HepG2 (cell line): ENCODE results near the gene VAMP8. TPM values are rescaled to one million over a fixed set of nuclear protein-coding genes. Genes with fewer than 3 reads are reported as not detected.

Source experiments
- ATAC-seq: fragments of 200-7000 bp; cut with Tn5 transposase; 3 replicates; pipeline ENCODE4 v1.9.1; 2020; ENCODE audit warnings: mild to moderate bottlenecking, moderate library complexity
- BruUV-seq: library from RNA; stranded (reverse); fragments of 400-500 nt; replicated peaks from 2 replicates; lab custom pipeline; 2021; lab: Mats Ljungman, UMichigan
- CTCF ChIA-PET: fragments of 300-600 bp; formaldehyde crosslinking; extraction: SDS; loops from one replicate; lab custom pipeline; 2021; ENCODE audit warnings: low total read pairs, inconsistent platforms, low intra/inter-chr PET ratio; lab: Yijun Ruan, JAX
- POLR2A ChIA-PET: fragments of 350-600 bp; sonication (Branson Sonifier 250); formaldehyde crosslinking; loops from one replicate; lab custom pipeline; 2020; ENCODE audit warnings: antibody characterized with exemption, inconsistent platforms; lab: Yijun Ruan, JAX
- DNase-seq: peaks from one replicate; pipeline ENCODE4 v3.0.0-alpha.2; 2015; ENCODE audit warnings: low spot score
- FAIRE-seq: peaks from 3 replicates; lab custom pipeline; 2011; peaks lifted over from hg19 to GRCh38; lab: Jason Lieb, UNC
- H2AFZ ChIP-seq: one replicate; pipeline ENCODE4 v1.6.1; 2011; ENCODE audit warnings: low read length, inconsistent platforms
- H3K27ac ChIP-seq: fragments of 300-600 bp; 3 replicates; pipeline ENCODE4 v1.8.0; 2011; ENCODE audit warnings: mixed run types, mild to moderate bottlenecking, mixed read lengths, low read length, inconsistent platforms; ENCODE audit not compliant: insufficient read depth; ENCODE audit errors: extremely low read length
- H3K27me3 ChIP-seq, 2 experiments: fragments of 200-600 bp in 1 of 2; 2 replicates in 1 of 2; 3 replicates in 1 of 2; pipeline versions ENCODE4 v1.6.0 to v1.8.0; 2011; ENCODE audit warnings: low read length in 2 of 2, mild to moderate bottlenecking in 2 of 2, moderate library complexity in 2 of 2, inconsistent platforms in 1 of 2; ENCODE audit not compliant: insufficient read depth in 2 of 2, control insufficient read depth in 1 of 2
- H3K36me3 ChIP-seq, 2 experiments: fragments of 200-600 bp in 1 of 2; replicated peaks in 1 of 2; 2 replicates in 1 of 2; 3 replicates in 1 of 2; pipeline versions ENCODE4 v1.5.1 to v1.8.0; 2011; ENCODE audit warnings: low read length in 2 of 2, inconsistent platforms in 1 of 2; ENCODE audit not compliant: insufficient read depth in 2 of 2, control insufficient read depth in 1 of 2
- H3K4me1 ChIP-seq: 2 replicates; pipeline ENCODE4 v1.5.1; 2012; ENCODE audit warnings: low read length, inconsistent platforms; ENCODE audit not compliant: insufficient read depth
- H3K4me2 ChIP-seq: 2 replicates; pipeline ENCODE4 v1.6.0; 2011; ENCODE audit warnings: low read depth, low read length, inconsistent platforms
- H3K4me3 ChIP-seq, 3 experiments: fragments of 200-600 bp in 1 of 3; sonication (generic), shearing (Covaris generic) in 1 of 3; replicated peaks in 1 of 3; 2 replicates each; pipeline ENCODE4 v1.5.1; 2011 to 2016; ENCODE audit warnings: low read length in 3 of 3, inconsistent platforms in 2 of 3, low read depth in 2 of 3, mild to moderate bottlenecking in 2 of 3, control low read depth in 1 of 3, mixed read lengths in 1 of 3; ENCODE audit not compliant: insufficient read depth in 1 of 3
- H3K79me2 ChIP-seq: one replicate; pipeline ENCODE4 v1.6.1; 2011; ENCODE audit warnings: low read length, inconsistent platforms; ENCODE audit not compliant: insufficient read depth
- H3K9ac ChIP-seq: 2 replicates; pipeline ENCODE4 v1.6.0; 2011; ENCODE audit warnings: mild to moderate bottlenecking, low read depth, low read length, inconsistent platforms; ENCODE audit not compliant: insufficient read depth
- H3K9me3 ChIP-seq: 2 replicates; pipeline ENCODE4 v1.5.1; 2012; ENCODE audit warnings: mild to moderate bottlenecking, low read length
- H4K20me1 ChIP-seq: 2 replicates; pipeline ENCODE4 v1.6.0; 2011; ENCODE audit warnings: inconsistent platforms, mild to moderate bottlenecking, low read length, moderate library complexity; ENCODE audit not compliant: insufficient read depth
- BORCS8-MEF2B ChIP-seq: sonication (generic); formaldehyde crosslinking; IDR thresholded peaks from 2 replicates; pipeline ENCODE4 v1.8.0; 2022; ENCODE audit warnings: mild to moderate bottlenecking, missing genetic modification reagents
- ELF4 ChIP-seq: sonication (generic); formaldehyde crosslinking; IDR thresholded peaks from 2 replicates; pipeline ENCODE4 v1.5.0; 2020; ENCODE audit warnings: missing genetic modification reagents, mild to moderate bottlenecking, moderate library complexity, borderline replicate concordance
- JDP2 ChIP-seq: sonication (generic); formaldehyde crosslinking; IDR thresholded peaks from 2 replicates; pipeline ENCODE4 v1.8.1; 2022; ENCODE audit warnings: missing genetic modification reagents, borderline replicate concordance
- KAT2B ChIP-seq: fragments of 150-350 bp; IDR thresholded peaks from 2 replicates; pipeline ENCODE4 v1.6.1; 2014; ENCODE audit warnings: low read depth, low read length, borderline replicate concordance
- MEIS2 ChIP-seq: sonication (generic); formaldehyde crosslinking; IDR thresholded peaks from 2 replicates; pipeline ENCODE4 v1.9.0; 2021; ENCODE audit warnings: mild to moderate bottlenecking, missing genetic modification reagents
- POLR2AphosphoS2 ChIP-seq: IDR thresholded peaks from 2 replicates; pipeline ENCODE4 v1.6.1; 2011; ENCODE audit warnings: low read depth, low read length, improper control_type of control experiment
- POLR2G ChIP-seq: fragments of 200-400 bp; formaldehyde crosslinking; IDR thresholded peaks from 2 replicates; pipeline ENCODE4 v1.6.1; 2018; ENCODE audit warnings: mild to moderate bottlenecking, low read depth, low read length, moderate library complexity
- SALL2 ChIP-seq: sonication (generic); formaldehyde crosslinking; IDR thresholded peaks from 2 replicates; pipeline ENCODE4 v1.8.1; 2023; ENCODE audit warnings: mild to moderate bottlenecking, missing genetic modification reagents, inconsistent platforms
- SRY ChIP-seq: sonication (generic); formaldehyde crosslinking; IDR thresholded peaks from 2 replicates; pipeline ENCODE4 v1.8.0; 2022; ENCODE audit warnings: mild to moderate bottlenecking, missing genetic modification reagents
- ZNF263 ChIP-seq: sonication (generic); formaldehyde crosslinking; IDR thresholded peaks from 2 replicates; pipeline ENCODE4 v1.4.0; 2020; ENCODE audit warnings: missing genetic modification reagents
- ZNF296 ChIP-seq: sonication (generic); formaldehyde crosslinking; conservative IDR thresholded peaks from 2 replicates; pipeline ENCODE4 v1.5.0; 2020; ENCODE audit warnings: mild to moderate bottlenecking, missing genetic modification reagents
- ZNF326 ChIP-seq: sonication (generic); formaldehyde crosslinking; IDR thresholded peaks from 2 replicates; pipeline ENCODE4 v1.4.0; 2020; ENCODE audit warnings: missing genetic modification reagents, borderline replicate concordance
- ZNF549 ChIP-seq: sonication (generic); formaldehyde crosslinking; IDR thresholded peaks from 2 replicates; pipeline ENCODE4 v1.5.0; 2020; ENCODE audit warnings: missing genetic modification reagents
- ZNF563 ChIP-seq: sonication (generic); formaldehyde crosslinking; IDR thresholded peaks from 2 replicates; pipeline ENCODE4 v1.8.0; 2022; ENCODE audit warnings: mild to moderate bottlenecking, moderate library complexity, missing genetic modification reagents
- ZNF878 ChIP-seq: sonication (generic); formaldehyde crosslinking; IDR thresholded peaks from 2 replicates; pipeline ENCODE4 v1.8.1; 2023; ENCODE audit warnings: mild to moderate bottlenecking, missing genetic modification reagents, moderate library complexity
- WGBS: methylation state at CpG from one replicate; pipeline ENCODE4 v1.1.6; 2017; ENCODE audit warnings: low lambda C conversion rate; 5-methylcytosine and 5-hydroxymethylcytosine counted together
- in situ Hi-C: cut with HindIII; loops from 2 replicates; pipeline ENCODE4 v1.10.0; 2017; ENCODE audit warnings: low pct_unique_long_range_greater_than_20kb; ENCODE audit not compliant: extremely low pct_ligation_motif_present
- intact Hi-C: fragments of 100-400 bp; cut with micrococcal nuclease; formaldehyde crosslinking; loops from one replicate; pipeline ENCODE4 v1.10.0; 2022; ENCODE audit not compliant: unreplicated experiment
- polyA plus RNA-seq, 8 experiments: library from polyadenylated mRNA; depleted of rRNA in 3 of 8; stranded (reverse) in 7 of 8; unstranded in 1 of 8; fragments of >200 nt; fragmentation: Illumina TruSeq in 4 of 8; extraction: Trizol in 4 of 8; gene quantifications; 2 replicates each; pipeline versions ENCODE4 v1.2.1 to v1.2.3, GENCODE V29; 2011 to 2016; ENCODE audit warnings: low read depth in 4 of 8, missing spikeins in 1 of 8, mixed read lengths in 1 of 8; ENCODE audit not compliant: insufficient read depth in 1 of 8
- total RNA-seq, 5 experiments: library from RNA; depleted of rRNA; stranded (reverse); fragments of >200 nt; fragmentation: Illumina TruSeq; extraction: Trizol; gene quantifications; 2 replicates each; pipeline ENCODE4 v1.2.3, GENCODE V29; 2016; ENCODE audit warnings: low read depth in 1 of 5
- TF ChIP-seq, protein P1 (sequence below): IDR thresholded peaks from 2 replicates; pipeline ENCODE4 v1.6.1; 2016; ENCODE audit warnings: control low read depth
- TF ChIP-seq, protein P2 (sequence below): sonication (generic); formaldehyde crosslinking; IDR thresholded peaks from 2 replicates; pipeline ENCODE4 v1.4.0; 2020; ENCODE audit warnings: missing genetic modification reagents
- TF ChIP-seq, protein P3 (sequence below): sonication (generic); formaldehyde crosslinking; IDR thresholded peaks from 2 replicates; pipeline ENCODE4 v1.4.0; 2020; ENCODE audit warnings: missing genetic modification reagents, borderline replicate concordance

Gene VAMP8
- total and polyA plus RNA-seq, 2 of the 13 experiments (the other 11 are each of a cell fraction or from before 2014, with no cell fraction given), result 83.3 to 157 TPM

DNA sequence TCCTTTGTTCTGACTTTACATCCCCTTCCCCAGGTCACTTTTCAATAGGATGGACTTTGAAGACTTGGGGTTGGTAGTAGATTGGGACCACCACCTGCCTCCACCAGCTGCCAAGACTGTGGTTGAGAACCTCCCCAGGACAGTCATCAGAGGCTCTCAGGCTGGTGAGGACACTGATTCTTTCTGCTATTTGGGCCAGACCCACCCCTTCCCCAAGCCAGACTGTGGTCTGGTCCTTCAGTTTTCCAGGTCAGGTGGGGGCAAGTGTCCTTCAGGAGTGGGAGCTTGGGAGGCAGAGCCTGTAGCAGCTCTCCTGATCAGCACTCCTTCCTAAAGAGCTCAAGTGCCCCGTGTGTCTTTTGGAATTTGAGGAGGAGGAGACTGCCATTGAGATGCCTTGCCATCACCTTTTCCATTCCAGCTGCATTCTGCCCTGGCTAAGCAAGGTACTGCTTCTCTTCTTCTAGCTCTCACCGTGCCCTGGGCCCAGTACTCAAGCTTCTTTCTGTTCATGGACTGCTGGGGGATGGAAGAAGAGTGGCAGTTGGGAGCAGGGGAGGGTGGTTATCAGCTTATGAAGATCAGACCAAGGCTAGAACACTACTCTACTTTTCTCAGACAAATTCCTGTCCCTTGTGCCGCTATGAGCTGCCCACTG is 19.2 kb downstream of the VAMP8 start:
- no peaks in the 10 kb centered on the region; a peak in 1 of 5 replicates for H3K27me3 ChIP-seq
- H4K20me1 ChIP-seq, result 0 out of 2 replicates have a peak, but pooled peaks cover 3% of the 10 kb centered on the region
- in situ Hi-C loops (no loop called here), intact Hi-C loops (loop anchor here (5.0 kb wide), 1 partner anchor 174 kb away; no protein-coding TSS in a partner anchor)
- 58% methylated on average over 3 of the region's 3 CpGs for WGBS
- ChIA-PET POLR2A (interaction anchor here (0.9 to 25.9 kb wide), 11 partner anchors 4 to 272 kb away, joined by 3 to 795 read pairs (median 41); partner anchors contain the start of genes C2orf68, ELMOD3, GGCX and MAT2A), CTCF (no interaction called here)
- peak overlapping the region; percentile 88 to 97 (median 90) for H3K4me3 ChIP-seq
- peak overlapping the region; percentile 85 for H3K9ac ChIP-seq
- BruUV-seq, result no TSS peak
- H2AFZ ChIP-seq, result no peak overlapping the region
- no peak for FAIRE-seq
- peaks cover 86% of the 10 kb centered on the region for H3K4me1 ChIP-seq
- peaks cover 35% of the 10 kb centered on the region for H3K79me2 ChIP-seq
- no peaks in the 10 kb centered on the region for H3K9me3 ChIP-seq
- peaks cover 7 to 38% of the 10 kb centered on the region in 2 experiments for H3K36me3 ChIP-seq
- no peak for ATAC-seq
- peak overlapping the region; percentile 80 for H3K27ac ChIP-seq
- DNase-seq, result no peak
- peak overlapping the region; percentile 94 for H3K4me2 ChIP-seq
- TF ChIP-seq BORCS8-MEF2B (CRISPR knock-in tag) (no peak), POLR2AphosphoS2 (0 out of 2 replicates have a peak, but pooled peaks have one; percentile 23), JDP2 (CRISPR knock-in tag) (no peak), ZNF878 (CRISPR knock-in tag) (no peak), ZNF563 (CRISPR knock-in tag) (peak; percentile 49; the same call in 1 of the 2 replicates), ZNF296 (CRISPR knock-in tag) (no peak), SALL2 (CRISPR knock-in tag) (no peak), KAT2B (no peak), ZNF326 (no peak), ZNF549 (CRISPR knock-in tag) (no peak), SRY (CRISPR knock-in tag) (0 out of 2 replicates have a peak, but pooled peaks have one; percentile 24), ELF4 (CRISPR knock-in tag) (no peak), POLR2G (peak; percentile 39; the same call in 1 of the 2 replicates), ZNF263 (CRISPR knock-in tag) (0 out of 2 replicates have a peak, but pooled peaks have one; percentile 10), MEIS2 (CRISPR knock-in tag) (0 out of 2 replicates have a peak, but pooled peaks have one; percentile 27)
- TF ChIP-seq, protein P1, sequence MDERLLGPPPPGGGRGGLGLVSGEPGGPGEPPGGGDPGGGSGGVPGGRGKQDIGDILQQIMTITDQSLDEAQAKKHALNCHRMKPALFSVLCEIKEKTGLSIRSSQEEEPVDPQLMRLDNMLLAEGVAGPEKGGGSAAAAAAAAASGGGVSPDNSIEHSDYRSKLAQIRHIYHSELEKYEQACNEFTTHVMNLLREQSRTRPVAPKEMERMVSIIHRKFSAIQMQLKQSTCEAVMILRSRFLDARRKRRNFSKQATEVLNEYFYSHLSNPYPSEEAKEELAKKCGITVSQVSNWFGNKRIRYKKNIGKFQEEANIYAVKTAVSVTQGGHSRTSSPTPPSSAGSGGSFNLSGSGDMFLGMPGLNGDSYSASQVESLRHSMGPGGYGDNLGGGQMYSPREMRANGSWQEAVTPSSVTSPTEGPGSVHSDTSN (CRISPR knock-in tag), result 0 out of 2 replicates have a peak, but pooled peaks have one; percentile 7
- TF ChIP-seq, protein P2, sequence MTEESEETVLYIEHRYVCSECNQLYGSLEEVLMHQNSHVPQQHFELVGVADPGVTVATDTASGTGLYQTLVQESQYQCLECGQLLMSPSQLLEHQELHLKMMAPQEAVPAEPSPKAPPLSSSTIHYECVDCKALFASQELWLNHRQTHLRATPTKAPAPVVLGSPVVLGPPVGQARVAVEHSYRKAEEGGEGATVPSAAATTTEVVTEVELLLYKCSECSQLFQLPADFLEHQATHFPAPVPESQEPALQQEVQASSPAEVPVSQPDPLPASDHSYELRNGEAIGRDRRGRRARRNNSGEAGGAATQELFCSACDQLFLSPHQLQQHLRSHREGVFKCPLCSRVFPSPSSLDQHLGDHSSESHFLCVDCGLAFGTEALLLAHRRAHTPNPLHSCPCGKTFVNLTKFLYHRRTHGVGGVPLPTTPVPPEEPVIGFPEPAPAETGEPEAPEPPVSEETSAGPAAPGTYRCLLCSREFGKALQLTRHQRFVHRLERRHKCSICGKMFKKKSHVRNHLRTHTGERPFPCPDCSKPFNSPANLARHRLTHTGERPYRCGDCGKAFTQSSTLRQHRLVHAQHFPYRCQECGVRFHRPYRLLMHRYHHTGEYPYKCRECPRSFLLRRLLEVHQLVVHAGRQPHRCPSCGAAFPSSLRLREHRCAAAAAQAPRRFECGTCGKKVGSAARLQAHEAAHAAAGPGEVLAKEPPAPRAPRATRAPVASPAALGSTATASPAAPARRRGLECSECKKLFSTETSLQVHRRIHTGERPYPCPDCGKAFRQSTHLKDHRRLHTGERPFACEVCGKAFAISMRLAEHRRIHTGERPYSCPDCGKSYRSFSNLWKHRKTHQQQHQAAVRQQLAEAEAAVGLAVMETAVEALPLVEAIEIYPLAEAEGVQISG (CRISPR knock-in tag), result peak; percentile 25; the same call in 1 of the 2 replicates
- TF ChIP-seq, protein P3, sequence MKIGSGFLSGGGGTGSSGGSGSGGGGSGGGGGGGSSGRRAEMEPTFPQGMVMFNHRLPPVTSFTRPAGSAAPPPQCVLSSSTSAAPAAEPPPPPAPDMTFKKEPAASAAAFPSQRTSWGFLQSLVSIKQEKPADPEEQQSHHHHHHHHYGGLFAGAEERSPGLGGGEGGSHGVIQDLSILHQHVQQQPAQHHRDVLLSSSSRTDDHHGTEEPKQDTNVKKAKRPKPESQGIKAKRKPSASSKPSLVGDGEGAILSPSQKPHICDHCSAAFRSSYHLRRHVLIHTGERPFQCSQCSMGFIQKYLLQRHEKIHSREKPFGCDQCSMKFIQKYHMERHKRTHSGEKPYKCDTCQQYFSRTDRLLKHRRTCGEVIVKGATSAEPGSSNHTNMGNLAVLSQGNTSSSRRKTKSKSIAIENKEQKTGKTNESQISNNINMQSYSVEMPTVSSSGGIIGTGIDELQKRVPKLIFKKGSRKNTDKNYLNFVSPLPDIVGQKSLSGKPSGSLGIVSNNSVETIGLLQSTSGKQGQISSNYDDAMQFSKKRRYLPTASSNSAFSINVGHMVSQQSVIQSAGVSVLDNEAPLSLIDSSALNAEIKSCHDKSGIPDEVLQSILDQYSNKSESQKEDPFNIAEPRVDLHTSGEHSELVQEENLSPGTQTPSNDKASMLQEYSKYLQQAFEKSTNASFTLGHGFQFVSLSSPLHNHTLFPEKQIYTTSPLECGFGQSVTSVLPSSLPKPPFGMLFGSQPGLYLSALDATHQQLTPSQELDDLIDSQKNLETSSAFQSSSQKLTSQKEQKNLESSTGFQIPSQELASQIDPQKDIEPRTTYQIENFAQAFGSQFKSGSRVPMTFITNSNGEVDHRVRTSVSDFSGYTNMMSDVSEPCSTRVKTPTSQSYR (CRISPR knock-in tag), result no peak
